ENCODE data around the gene MYLIP.

DNA sequence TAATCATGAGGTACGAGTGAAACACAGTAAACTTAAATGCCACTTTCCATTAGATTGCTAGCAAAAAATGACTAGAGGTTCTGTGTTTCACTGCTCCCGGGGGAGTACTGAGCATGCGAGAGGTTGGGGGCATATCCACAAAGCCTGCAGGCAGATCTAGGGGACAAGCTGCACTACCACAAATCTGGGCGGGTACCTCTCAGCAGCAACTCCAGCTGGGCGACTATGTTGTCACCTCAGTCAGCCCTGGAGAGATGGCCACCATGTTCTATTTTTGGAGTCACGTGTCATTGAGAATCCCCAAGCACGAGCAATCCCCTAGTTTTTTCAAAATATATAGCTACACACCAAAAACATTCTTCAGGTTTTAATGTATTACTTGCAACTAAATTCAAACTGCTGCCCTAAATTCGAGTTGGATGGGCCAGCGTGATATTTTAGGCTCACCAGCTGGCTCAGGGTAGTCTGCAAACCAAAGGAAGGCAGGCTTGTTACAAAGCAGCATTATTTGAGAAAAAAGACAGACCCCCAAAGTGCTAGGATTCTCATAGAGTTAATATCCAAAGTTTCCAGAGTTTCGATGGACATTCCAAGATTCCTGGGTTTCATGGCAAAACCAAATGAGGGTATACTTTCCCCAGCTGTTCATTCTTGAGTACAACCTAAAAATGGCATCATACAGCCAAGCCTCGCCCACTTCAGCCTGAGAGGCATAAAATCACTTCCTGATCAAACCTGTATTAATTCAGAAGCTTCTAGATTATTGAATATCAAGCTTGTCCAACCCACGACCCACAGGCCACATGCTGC, 24.1 kb upstream of the MYLIP start:
- no peak for TF ChIP-seq CTCF (IDR thresholded peaks at IDR 0.05)
- TF ChIP-seq EZH2 (IDR thresholded peaks at IDR 0.05; ENCODE audit: borderline replicate concordance, insufficient read depth, low read depth, low read length, poor library complexity, severe bottlenecking): no peak

Measured in B cell (primary cell).